ENCODE data around the gene MCOLN3. TPM values are rescaled to one million over a fixed set of nuclear protein-coding genes. Genes with fewer than 3 reads are reported as not detected.

Gene MCOLN3, protein sequence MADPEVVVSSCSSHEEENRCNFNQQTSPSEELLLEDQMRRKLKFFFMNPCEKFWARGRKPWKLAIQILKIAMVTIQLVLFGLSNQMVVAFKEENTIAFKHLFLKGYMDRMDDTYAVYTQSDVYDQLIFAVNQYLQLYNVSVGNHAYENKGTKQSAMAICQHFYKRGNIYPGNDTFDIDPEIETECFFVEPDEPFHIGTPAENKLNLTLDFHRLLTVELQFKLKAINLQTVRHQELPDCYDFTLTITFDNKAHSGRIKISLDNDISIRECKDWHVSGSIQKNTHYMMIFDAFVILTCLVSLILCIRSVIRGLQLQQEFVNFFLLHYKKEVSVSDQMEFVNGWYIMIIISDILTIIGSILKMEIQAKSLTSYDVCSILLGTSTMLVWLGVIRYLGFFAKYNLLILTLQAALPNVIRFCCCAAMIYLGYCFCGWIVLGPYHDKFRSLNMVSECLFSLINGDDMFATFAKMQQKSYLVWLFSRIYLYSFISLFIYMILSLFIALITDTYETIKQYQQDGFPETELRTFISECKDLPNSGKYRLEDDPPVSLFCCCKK
- 1.3 and 4.8 TPM in 2 replicates for total RNA-seq

GRCh38 chr1:85048296-85049064 lies at the start of gene MCOLN3:
MCOLN3 (minus strand) TSS chr1:85048500; CDS start chr1:85045360, 3,140 bp downstream.

GRCh38 chr1:84996846-84997666 lies 51.2 kb downstream of the MCOLN3 start, which contains the start of gene MCOLN2:
MCOLN2 (minus strand) TSS chr1:84997113; CDS start chr1:84996872, 241 bp downstream.

Other genes with a start within 250 kb of the MCOLN3 start
- gene LPAR3, start 155.3 kb downstream of the MCOLN3 start, total RNA-seq = 59.8 and 156 TPM in 2 replicates
- gene MCOLN2, start 51.4 kb downstream of the MCOLN3 start, total RNA-seq = 1.2 TPM in 1 of 2 replicates, not detected in the other
- 5.1 and 7.2 TPM in 2 replicates for gene SYDE2, start 152.5 kb upstream of the MCOLN3 start, total RNA-seq
- 9.2 and 18.6 TPM in 2 replicates for gene C1orf52, start 211.2 kb upstream of the MCOLN3 start, total RNA-seq
- gene BCL10, start 228.1 kb upstream of the MCOLN3 start, total RNA-seq = 35.4 and 35.7 TPM in 2 replicates